ENCODE data around the gene RRP36.

DNA sequence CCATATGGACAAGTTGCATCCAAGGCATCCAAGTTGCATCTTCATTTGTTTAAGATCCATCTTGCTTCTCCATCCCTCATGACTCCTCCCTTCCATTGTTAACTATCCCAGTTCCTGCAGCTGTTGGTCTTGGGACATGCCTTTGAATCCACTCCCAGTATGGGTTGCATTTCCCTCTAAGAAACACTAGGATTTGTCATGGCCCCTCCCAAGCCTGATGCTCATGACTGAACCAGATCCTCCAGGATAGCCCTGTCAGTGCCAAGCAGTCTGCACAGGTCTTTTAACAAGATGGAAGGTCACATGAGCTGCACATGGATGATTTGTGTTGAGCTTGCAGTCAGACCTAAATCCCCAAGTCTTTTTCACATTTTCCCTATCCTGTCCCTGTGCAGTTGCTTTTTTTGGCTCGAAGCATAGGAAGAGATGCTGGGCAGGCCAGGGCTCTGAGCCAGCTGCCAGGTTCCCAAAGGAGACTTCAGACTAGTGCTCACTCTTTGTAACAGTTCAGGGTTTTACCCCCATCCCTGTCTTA lies 32.9 kb upstream of the RRP36 start:
- TF ChIP-seq, protein P1, sequence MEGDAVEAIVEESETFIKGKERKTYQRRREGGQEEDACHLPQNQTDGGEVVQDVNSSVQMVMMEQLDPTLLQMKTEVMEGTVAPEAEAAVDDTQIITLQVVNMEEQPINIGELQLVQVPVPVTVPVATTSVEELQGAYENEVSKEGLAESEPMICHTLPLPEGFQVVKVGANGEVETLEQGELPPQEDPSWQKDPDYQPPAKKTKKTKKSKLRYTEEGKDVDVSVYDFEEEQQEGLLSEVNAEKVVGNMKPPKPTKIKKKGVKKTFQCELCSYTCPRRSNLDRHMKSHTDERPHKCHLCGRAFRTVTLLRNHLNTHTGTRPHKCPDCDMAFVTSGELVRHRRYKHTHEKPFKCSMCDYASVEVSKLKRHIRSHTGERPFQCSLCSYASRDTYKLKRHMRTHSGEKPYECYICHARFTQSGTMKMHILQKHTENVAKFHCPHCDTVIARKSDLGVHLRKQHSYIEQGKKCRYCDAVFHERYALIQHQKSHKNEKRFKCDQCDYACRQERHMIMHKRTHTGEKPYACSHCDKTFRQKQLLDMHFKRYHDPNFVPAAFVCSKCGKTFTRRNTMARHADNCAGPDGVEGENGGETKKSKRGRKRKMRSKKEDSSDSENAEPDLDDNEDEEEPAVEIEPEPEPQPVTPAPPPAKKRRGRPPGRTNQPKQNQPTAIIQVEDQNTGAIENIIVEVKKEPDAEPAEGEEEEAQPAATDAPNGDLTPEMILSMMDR (IDR thresholded peaks at IDR 0.05) = no peak
- no peak for TF ChIP-seq POLR2A (IDR thresholded peaks at IDR 0.05)

Measured in right lobe of liver (tissue), 4 donors.